Caco-2 (cell line): ENCODE measurements around the gene OR10A5. TPM values are rescaled to one million over a fixed set of nuclear protein-coding genes. Genes with fewer than 3 reads are reported as not detected.
"Not testable (repeated sequence)": the region's sequence is repeated elsewhere in the genome, so short reads cannot be mapped to it uniquely, and the experiment has no call there.

ENCODE experiments used
- BruUV-seq: library from RNA; stranded (reverse); fragments of 400-500 nt; replicated peaks from 2 replicates; lab custom pipeline; 2021; lab: Mats Ljungman, UMichigan
- CTCF ChIA-PET: fragments of 300-600 bp; sonication (Branson Sonifier 250); formaldehyde crosslinking; loops from one replicate; lab custom pipeline; 2022; ENCODE audit warnings: antibody characterized with exemption; lab: Charles Lee
- POLR2A ChIA-PET: fragments of 300-600 bp; sonication (Branson Sonifier 250); formaldehyde crosslinking; loops from one replicate; lab custom pipeline; 2022; ENCODE audit warnings: antibody characterized with exemption; lab: Charles Lee
- DNase-seq, 2 experiments: peaks; one replicate each; pipeline versions ENCODE4 v3.0.0 to v3.0.0-alpha.2; 2020 to 2022
- H3K27me3 ChIP-seq: replicated peaks from 2 replicates; pipeline ENCODE4 v1.6.0; 2011; ENCODE audit warnings: low read length; ENCODE audit not compliant: control insufficient read depth, insufficient read depth
- H3K36me3 ChIP-seq: 2 replicates; pipeline ENCODE4 v1.5.1; 2011; ENCODE audit warnings: low read length; ENCODE audit not compliant: control insufficient read depth, insufficient read depth
- H3K4me1 ChIP-seq: fragments of 250-450 bp; sonication (Bioruptor Pico); 2 replicates; pipeline ENCODE4 v1.5.1; 2020; ENCODE audit warnings: mild to moderate bottlenecking
- H3K4me3 ChIP-seq: 2 replicates; pipeline ENCODE4 v1.5.1; 2011; ENCODE audit warnings: low read depth, mild to moderate bottlenecking, control low read depth, low read length
- H3K9me3 ChIP-seq: fragments of 250-450 bp; sonication (Bioruptor Pico); 2 replicates; pipeline ENCODE4 v1.5.1; 2020; ENCODE audit warnings: mild to moderate bottlenecking, moderate library complexity
- H3K27ac Mint-ChIP-seq: one replicate; pipeline ENCODE4 v1.8.0; 2022; ENCODE audit warnings: mixed read lengths; ENCODE audit not compliant: unreplicated experiment
- H3K27me3 Mint-ChIP-seq: one replicate; pipeline ENCODE4 v1.8.0; 2022; ENCODE audit warnings: mixed read lengths; ENCODE audit not compliant: insufficient read depth, unreplicated experiment
- H3K36me3 Mint-ChIP-seq: one replicate; pipeline ENCODE4 v1.8.0; 2022; ENCODE audit warnings: mild to moderate bottlenecking, mixed read lengths; ENCODE audit not compliant: insufficient read depth, unreplicated experiment
- H3K4me1 Mint-ChIP-seq: one replicate; pipeline ENCODE4 v1.8.0; 2022; ENCODE audit warnings: low read depth, mixed read lengths; ENCODE audit not compliant: unreplicated experiment
- H3K4me3 Mint-ChIP-seq: one replicate; pipeline ENCODE4 v1.8.0; 2022; ENCODE audit warnings: mild to moderate bottlenecking, moderate library complexity, mixed read lengths; ENCODE audit not compliant: unreplicated experiment
- H3K9me3 Mint-ChIP-seq: one replicate; pipeline ENCODE4 v1.8.0; 2022; ENCODE audit warnings: mixed read lengths; ENCODE audit not compliant: unreplicated experiment
- intact Hi-C: fragments of 100-400 bp; cut with micrococcal nuclease; formaldehyde crosslinking; loops from one replicate; pipeline ENCODE4 v1.10.0; 2022; ENCODE audit not compliant: unreplicated experiment
- total RNA-seq: library from RNA; stranded (reverse); gene quantifications from 2 replicates; pipeline ENCODE4 v1.2.3, GENCODE V29; 2022
- TF ChIP-seq, protein P1 (sequence below), 2 experiments: fragments of 200-600 bp in 1 of 2; IDR thresholded peaks; 1 replicate in 1 of 2; 2 replicates in 1 of 2; pipeline versions ENCODE4 v1.5.1 to v1.8.0; 2011 to 2022; ENCODE audit warnings: antibody characterized with exemption in 1 of 2, control low read depth in 1 of 2, inconsistent platforms in 1 of 2, low read depth in 1 of 2, low read length in 1 of 2, mild to moderate bottlenecking in 1 of 2, moderate library complexity in 1 of 2; ENCODE audit not compliant: insufficient read depth in 1 of 2, severe bottlenecking in 1 of 2, unreplicated experiment in 1 of 2

Gene OR10A5
- total RNA-seq, 1 experiment from 2014 or later, result not detected

DNA sequence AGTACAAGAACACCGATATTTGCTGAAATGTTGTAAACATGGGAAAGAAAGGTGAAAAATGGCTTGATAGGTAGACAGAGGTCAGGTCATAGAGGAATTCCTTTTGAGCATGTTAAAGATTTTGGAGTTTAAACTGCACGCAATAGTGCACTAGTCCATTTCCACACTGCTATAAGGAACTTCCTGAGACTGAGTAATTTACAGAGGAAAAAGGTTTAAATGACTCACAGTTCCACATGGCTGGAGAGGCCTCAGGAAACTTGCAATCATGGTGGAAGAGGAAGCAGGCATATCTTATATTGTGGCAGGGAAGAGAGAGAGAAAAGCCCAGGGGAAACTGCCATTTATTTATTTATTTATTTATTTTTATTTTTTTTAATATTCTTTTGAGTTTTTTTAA is 5.0 kb downstream of the OR10A5 start:
- no TSS peak for BruUV-seq
- no peak overlapping the region for H3K4me3 ChIP-seq
- H3K4me1 Mint-ChIP-seq, result no peaks in the 10 kb centered on the region

DNA sequence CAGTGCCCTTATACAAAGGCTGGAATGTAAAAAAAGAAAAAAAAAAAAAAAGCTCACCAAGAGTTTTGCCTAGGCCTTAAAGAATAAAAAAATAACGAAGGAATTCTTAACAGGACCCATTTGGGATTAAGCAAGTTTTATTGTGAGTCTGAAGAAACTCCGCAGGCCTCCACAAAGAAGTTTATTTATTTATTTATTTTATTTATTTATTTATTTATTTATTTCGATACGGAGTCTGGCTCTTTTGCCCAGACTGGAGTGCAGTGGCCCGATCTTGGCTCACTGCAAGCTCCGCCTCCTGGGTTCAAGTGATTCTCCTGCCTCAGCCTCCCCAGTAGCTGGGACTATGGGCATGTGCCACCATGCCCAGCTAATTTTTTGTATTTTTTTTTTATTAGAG is 9.3 kb downstream of the OR10A5 start:
- H3K36me3 ChIP-seq, H3K36me3 Mint-ChIP-seq, intact Hi-C loops, POLR2A ChIA-PET, H3K27me3 ChIP-seq, H3K4me1 Mint-ChIP-seq, H3K9me3 ChIP-seq, BruUV-seq, H3K4me1 ChIP-seq, H3K27ac Mint-ChIP-seq, H3K9me3 Mint-ChIP-seq, H3K4me3 Mint-ChIP-seq, H3K27me3 Mint-ChIP-seq, DNase-seq, CTCF ChIA-PET, H3K4me3 ChIP-seq: not testable (repeated sequence)

More for the DNA sequence above, 5.0 kb downstream of the OR10A5 start:
- Mint-ChIP-seq H3K4me3 (no peak overlapping the region), H3K9me3 (no peaks in the 10 kb centered on the region), H3K27me3 (peaks cover 12% of the 10 kb centered on the region), H3K36me3 (no peaks in the 10 kb centered on the region), H3K27ac (no peak overlapping the region)
- intact Hi-C loops, result no loop called here
- no peaks in the 10 kb centered on the region for H3K4me1 ChIP-seq
- H3K27me3 ChIP-seq, result no peaks in the 10 kb centered on the region
- H3K36me3 ChIP-seq, result no peaks in the 10 kb centered on the region
- no peak for DNase-seq
- POLR2A ChIA-PET, result no interaction called here
- no peaks in the 10 kb centered on the region for H3K9me3 ChIP-seq
- TF ChIP-seq, protein P1, sequence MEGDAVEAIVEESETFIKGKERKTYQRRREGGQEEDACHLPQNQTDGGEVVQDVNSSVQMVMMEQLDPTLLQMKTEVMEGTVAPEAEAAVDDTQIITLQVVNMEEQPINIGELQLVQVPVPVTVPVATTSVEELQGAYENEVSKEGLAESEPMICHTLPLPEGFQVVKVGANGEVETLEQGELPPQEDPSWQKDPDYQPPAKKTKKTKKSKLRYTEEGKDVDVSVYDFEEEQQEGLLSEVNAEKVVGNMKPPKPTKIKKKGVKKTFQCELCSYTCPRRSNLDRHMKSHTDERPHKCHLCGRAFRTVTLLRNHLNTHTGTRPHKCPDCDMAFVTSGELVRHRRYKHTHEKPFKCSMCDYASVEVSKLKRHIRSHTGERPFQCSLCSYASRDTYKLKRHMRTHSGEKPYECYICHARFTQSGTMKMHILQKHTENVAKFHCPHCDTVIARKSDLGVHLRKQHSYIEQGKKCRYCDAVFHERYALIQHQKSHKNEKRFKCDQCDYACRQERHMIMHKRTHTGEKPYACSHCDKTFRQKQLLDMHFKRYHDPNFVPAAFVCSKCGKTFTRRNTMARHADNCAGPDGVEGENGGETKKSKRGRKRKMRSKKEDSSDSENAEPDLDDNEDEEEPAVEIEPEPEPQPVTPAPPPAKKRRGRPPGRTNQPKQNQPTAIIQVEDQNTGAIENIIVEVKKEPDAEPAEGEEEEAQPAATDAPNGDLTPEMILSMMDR (IDR thresholded peaks at IDR 0.05; ENCODE audit: insufficient read depth in 1 of 2, low read depth in 1 of 2, low read length in 1 of 2, severe bottlenecking in 1 of 2, unreplicated experiment in 1 of 2), result no peak
- CTCF ChIA-PET, result no interaction called here

DNA sequence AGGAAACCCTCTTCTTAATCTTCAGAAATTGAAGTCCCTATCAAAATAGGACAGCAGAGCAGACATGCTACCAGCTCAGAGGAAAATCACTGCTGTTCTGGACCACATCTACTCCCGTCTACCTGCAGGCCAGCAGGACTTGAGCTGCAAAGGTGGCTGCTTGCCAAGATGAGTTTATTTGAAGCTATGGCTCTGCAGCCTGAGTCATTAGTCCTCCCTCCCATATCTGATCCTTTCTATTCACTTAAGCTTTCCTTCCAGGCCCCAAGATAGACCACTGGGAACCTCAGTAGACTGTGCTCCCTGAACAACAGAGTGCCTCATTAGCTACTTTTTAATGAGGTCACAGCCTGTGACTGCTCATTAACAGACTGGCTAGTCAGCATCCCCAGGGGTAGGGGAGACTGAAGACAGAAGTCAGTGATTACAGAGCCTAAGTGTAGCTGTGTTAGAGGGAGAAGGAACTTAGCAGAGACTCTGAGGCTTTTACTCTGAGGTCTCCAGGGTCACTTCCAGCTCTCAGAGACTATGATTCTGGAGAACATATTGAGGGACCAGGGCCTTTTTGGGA is 10.6 kb downstream of the OR10A5 start:
- no peaks in the 10 kb centered on the region for H3K27me3 ChIP-seq
- no peak for DNase-seq
- intact Hi-C loops, result no loop called here
- H3K27ac Mint-ChIP-seq, result no peak overlapping the region
- no peaks in the 10 kb centered on the region for H3K9me3 ChIP-seq
- TF ChIP-seq, protein P1 (IDR thresholded peaks at IDR 0.05; ENCODE audit: insufficient read depth in 1 of 2, low read depth in 1 of 2, low read length in 1 of 2, severe bottlenecking in 1 of 2, unreplicated experiment in 1 of 2), result no peak
- H3K4me1 ChIP-seq, result no peaks in the 10 kb centered on the region
- H3K9me3 Mint-ChIP-seq, result peaks cover 6% of the 10 kb centered on the region
- H3K36me3 ChIP-seq, result no peaks in the 10 kb centered on the region
- no peak overlapping the region for H3K4me3 Mint-ChIP-seq
- no peaks in the 10 kb centered on the region for H3K4me1 Mint-ChIP-seq
- no peaks in the 10 kb centered on the region for H3K36me3 Mint-ChIP-seq
- ChIA-PET CTCF (interaction anchor here (1.2 kb wide), 1 partner anchor 44 kb away, joined by 5 read pairs; no protein-coding TSS in a partner anchor), POLR2A (no interaction called here)
- H3K4me3 ChIP-seq, result no peak overlapping the region
- no TSS peak for BruUV-seq
- peaks cover 9% of the 10 kb centered on the region for H3K27me3 Mint-ChIP-seq
